IMR-90 (cell line): ENCODE measurements around the gene NIPAL4. TPM values are rescaled to one million over a fixed set of nuclear protein-coding genes. Genes with fewer than 3 reads are reported as not detected.
A peak's percentile ranks its signal among the peaks of the same experiment; 100 is the strongest.

Experiments used
- ATAC-seq: fragments of 200-7000 bp; cut with Tn5 transposase; 2 replicates; pipeline ENCODE4 v1.9.1; 2020; ENCODE audit warnings: low read depth, mild to moderate bottlenecking, moderate library complexity
- BruUV-seq: library from RNA; stranded (reverse); fragments of 400-500 nt; replicated peaks from 2 replicates; lab custom pipeline; 2021; lab: Mats Ljungman, UMichigan
- CTCF ChIA-PET: fragments of 300-600 bp; formaldehyde crosslinking; extraction: SDS; loops from one replicate; lab custom pipeline; 2021; ENCODE audit warnings: antibody characterized with exemption; lab: Yijun Ruan, JAX
- POLR2A ChIA-PET: fragments of 300-600 bp; sonication (Branson Sonifier 250); formaldehyde crosslinking; loops from one replicate; lab custom pipeline; 2022; ENCODE audit warnings: antibody characterized with exemption; ENCODE audit not compliant: unreplicated experiment; lab: Charles Lee
- DNase-seq: peaks from one replicate; pipeline ENCODE4 v3.0.0; 2013
- H2AFZ ChIP-seq: replicated peaks from 2 replicates; pipeline ENCODE3; 2013; ENCODE audit warnings: low read length, mild to moderate bottlenecking; ENCODE audit not compliant: poor library complexity
- H2AK5ac ChIP-seq: 2 replicates; pipeline ENCODE4 v1.6.1; 2013; ENCODE audit warnings: low read depth, low read length, inconsistent platforms
- H2AK9ac ChIP-seq: replicated peaks from 2 replicates; pipeline ENCODE3; 2013; ENCODE audit warnings: mild to moderate bottlenecking, low read depth, low read length, moderate library complexity; ENCODE audit not compliant: poor library complexity
- H2BK120ac ChIP-seq: 2 replicates; pipeline ENCODE4 v1.6.1; 2013; ENCODE audit warnings: low read depth, low read length, inconsistent platforms
- H2BK15ac ChIP-seq: 3 replicates; pipeline ENCODE4 v1.6.1; 2013; ENCODE audit warnings: low read depth, low read length, inconsistent platforms
- H2BK20ac ChIP-seq: 2 replicates; pipeline ENCODE4 v1.6.1; 2013; ENCODE audit warnings: low read depth, mild to moderate bottlenecking, inconsistent platforms, low read length, moderate library complexity
- H2BK5ac ChIP-seq: 2 replicates; pipeline ENCODE4 v1.6.1; 2013; ENCODE audit warnings: mild to moderate bottlenecking, low read depth, low read length, inconsistent platforms; ENCODE audit not compliant: poor library complexity, severe bottlenecking
- H3K14ac ChIP-seq: replicated peaks from 2 replicates; pipeline ENCODE4 v1.6.1; 2013; ENCODE audit warnings: low read depth, low read length, inconsistent platforms
- H3K18ac ChIP-seq: 2 replicates; pipeline ENCODE4 v1.6.1; 2013; ENCODE audit warnings: low read depth, low read length, control low read depth
- H3K23ac ChIP-seq: 2 replicates; pipeline ENCODE4 v1.6.1; 2013; ENCODE audit warnings: low read depth, low read length, inconsistent platforms
- H3K27ac ChIP-seq: 2 replicates; pipeline ENCODE4 v1.5.1; 2013; ENCODE audit warnings: mild to moderate bottlenecking, control low read depth, low read length; ENCODE audit not compliant: insufficient read depth
- H3K27me3 ChIP-seq: 2 replicates; pipeline ENCODE4 v1.6.1; 2013; ENCODE audit warnings: low read length; ENCODE audit not compliant: control insufficient read depth, insufficient read depth
- H3K36me3 ChIP-seq: 2 replicates; pipeline ENCODE4 v1.6.1; 2013; ENCODE audit warnings: low read length, mixed read lengths; ENCODE audit not compliant: control insufficient read depth, insufficient read depth
- H3K4ac ChIP-seq: 2 replicates; pipeline ENCODE4 v1.6.1; 2013; ENCODE audit warnings: low read depth, low read length, inconsistent platforms
- H3K4me1 ChIP-seq: 2 replicates; pipeline ENCODE4 v1.6.1; 2013; ENCODE audit warnings: low read length, mixed read lengths; ENCODE audit not compliant: control insufficient read depth, insufficient read depth
- H3K4me2 ChIP-seq: 2 replicates; pipeline ENCODE4 v1.6.1; 2013; ENCODE audit warnings: low read depth, mild to moderate bottlenecking, control low read depth, low read length, moderate library complexity
- H3K4me3 ChIP-seq: 2 replicates; pipeline ENCODE4 v1.5.1; 2013; ENCODE audit warnings: low read depth, mild to moderate bottlenecking, control low read depth, low read length, moderate library complexity; ENCODE audit not compliant: insufficient read depth
- H3K56ac ChIP-seq: 2 replicates; pipeline ENCODE4 v1.6.1; 2013; ENCODE audit warnings: low read length, inconsistent platforms; ENCODE audit not compliant: insufficient read depth; ENCODE audit errors: extremely low read depth
- H3K79me1 ChIP-seq, 2 experiments: 2 replicates each; pipeline ENCODE4 v1.6.1; 2013; ENCODE audit warnings: low read length in 2 of 2, inconsistent platforms in 1 of 2, low read depth in 1 of 2
- H3K9ac ChIP-seq: 2 replicates; pipeline ENCODE4 v1.6.1; 2013; ENCODE audit warnings: low read depth, low read length, control low read depth
- H3K9me1 ChIP-seq: 2 replicates; pipeline ENCODE4 v1.6.1; 2013; ENCODE audit warnings: low read length, inconsistent platforms; ENCODE audit not compliant: insufficient read depth
- H3K9me3 ChIP-seq: 2 replicates; pipeline ENCODE4 v1.6.1; 2013; ENCODE audit warnings: low read length; ENCODE audit not compliant: control insufficient read depth, insufficient read depth
- H4K20me1 ChIP-seq: 2 replicates; pipeline ENCODE4 v1.6.1; 2013; ENCODE audit warnings: low read length, inconsistent platforms; ENCODE audit not compliant: insufficient read depth
- H4K5ac ChIP-seq: 2 replicates; pipeline ENCODE4 v1.6.1; 2013; ENCODE audit warnings: mild to moderate bottlenecking, low read depth, low read length, control low read depth
- H4K8ac ChIP-seq, 2 experiments: 2 replicates each; pipeline ENCODE4 v1.6.1; 2013; ENCODE audit warnings: low read depth in 2 of 2, low read length in 2 of 2, control low read depth in 1 of 2, inconsistent platforms in 1 of 2
- H4K91ac ChIP-seq: 2 replicates; pipeline ENCODE4 v1.6.1; 2013; ENCODE audit warnings: low read depth, low read length, inconsistent platforms; ENCODE audit not compliant: insufficient read depth
- BHLHE40 ChIP-seq: fragments of 150-350 bp; IDR thresholded peaks from 2 replicates; pipeline ENCODE4 v1.6.1; 2016; ENCODE audit warnings: mild to moderate bottlenecking, low read depth, low read length
- CHD1 ChIP-seq: IDR thresholded peaks from 2 replicates; pipeline ENCODE4 v1.6.1; 2012; ENCODE audit warnings: low read depth, low read length, improper control_type of control experiment
- CTCF ChIP-seq: conservative IDR thresholded peaks from 2 replicates; pipeline ENCODE4 v1.5.1; 2012; ENCODE audit warnings: mild to moderate bottlenecking, low read depth, low read length, improper control_type of control experiment
- FOS ChIP-seq: fragments of 150-350 bp; IDR thresholded peaks from 2 replicates; pipeline ENCODE4 v1.6.1; 2016; ENCODE audit warnings: low read depth, low read length
- MAFK ChIP-seq: IDR thresholded peaks from 2 replicates; pipeline ENCODE4 v1.6.1; 2012; ENCODE audit warnings: low read depth, low read length, improper control_type of control experiment
- MAZ ChIP-seq: IDR thresholded peaks from 2 replicates; pipeline ENCODE4 v1.6.1; 2012; ENCODE audit warnings: low read depth, mild to moderate bottlenecking, low read length, improper control_type of control experiment, moderate library complexity, borderline replicate concordance
- MXI1 ChIP-seq: IDR thresholded peaks from 2 replicates; pipeline ENCODE4 v1.6.1; 2012; ENCODE audit warnings: low read depth, mild to moderate bottlenecking, low read length, moderate library complexity, borderline replicate concordance
- POLR2A ChIP-seq: IDR thresholded peaks from 2 replicates; pipeline ENCODE4 v1.6.1; 2012; ENCODE audit warnings: mild to moderate bottlenecking, low read depth, low read length
- RAD21 ChIP-seq: IDR thresholded peaks from 2 replicates; pipeline ENCODE4 v1.6.1; 2012; ENCODE audit warnings: low read length, improper control_type of control experiment
- RCOR1 ChIP-seq: IDR thresholded peaks from 2 replicates; pipeline ENCODE4 v1.6.1; 2012; ENCODE audit warnings: mild to moderate bottlenecking, low read length, improper control_type of control experiment; ENCODE audit not compliant: insufficient replicate concordance
- RFX5 ChIP-seq: IDR thresholded peaks from 2 replicates; pipeline ENCODE4 v1.8.0; 2012; ENCODE audit warnings: low read depth, mild to moderate bottlenecking, low read length, moderate library complexity
- USF2 ChIP-seq: fragments of 150-350 bp; IDR thresholded peaks from 2 replicates; pipeline ENCODE4 v1.6.1; 2017; ENCODE audit warnings: mild to moderate bottlenecking, antibody characterized with exemption, low read length, low read depth
- WGBS, 2 experiments: methylation state at CpG; one replicate each; pipeline versions ENCODE4 v1.1.5 to v1.1.7; 2013; ENCODE audit warnings: missing lambda C conversion rate in 2 of 2; ENCODE audit not compliant: insufficient read length in 1 of 2; ENCODE audit errors: extremely low coverage in 2 of 2; 5-methylcytosine and 5-hydroxymethylcytosine counted together
- dilution Hi-C: fragments of 300-500 bp; cut with HindIII; formaldehyde crosslinking; loops from one replicate; pipeline ENCODE4 v1.14.3; 2018; ENCODE audit warnings: low sequenced_read_pairs; ENCODE audit not compliant: unreplicated experiment
- in situ Hi-C: fragments of 300-500 bp; cut with MboI; formaldehyde crosslinking; loops from 3 replicates; pipeline ENCODE4 v1.14.3; 2019; ENCODE audit warnings: low sequenced_read_pairs, inconsistent platforms, mixed read lengths
- intact Hi-C: fragments of 100-400 bp; cut with micrococcal nuclease; formaldehyde crosslinking; loops from 2 replicates; pipeline ENCODE4 v1.10.0; 2022
- polyA plus RNA-seq, 3 experiments: library from polyadenylated mRNA; depleted of rRNA; stranded (reverse); fragments of >200 nt; gene quantifications; 2 replicates each; pipeline ENCODE4 v1.2.3, GENCODE V29; 2012; ENCODE audit warnings: low replicate concordance in 1 of 3
- total RNA-seq: library from RNA; depleted of rRNA; stranded (reverse); fragments of >200 nt; gene quantifications from 2 replicates; pipeline ENCODE4 v1.2.3, GENCODE V29; 2012
- TF ChIP-seq, protein P1 (sequence below): fragments of 150-350 bp; IDR thresholded peaks from 2 replicates; pipeline ENCODE4 v1.6.1; 2016; ENCODE audit warnings: low read depth, mild to moderate bottlenecking, low read length, moderate library complexity, borderline replicate concordance

The NIPAL4 gene
- total and polyA plus RNA-seq, 2 of the 4 experiments (the other 2 are of a cell fraction): 0.18 to 0.39 TPM

DNA sequence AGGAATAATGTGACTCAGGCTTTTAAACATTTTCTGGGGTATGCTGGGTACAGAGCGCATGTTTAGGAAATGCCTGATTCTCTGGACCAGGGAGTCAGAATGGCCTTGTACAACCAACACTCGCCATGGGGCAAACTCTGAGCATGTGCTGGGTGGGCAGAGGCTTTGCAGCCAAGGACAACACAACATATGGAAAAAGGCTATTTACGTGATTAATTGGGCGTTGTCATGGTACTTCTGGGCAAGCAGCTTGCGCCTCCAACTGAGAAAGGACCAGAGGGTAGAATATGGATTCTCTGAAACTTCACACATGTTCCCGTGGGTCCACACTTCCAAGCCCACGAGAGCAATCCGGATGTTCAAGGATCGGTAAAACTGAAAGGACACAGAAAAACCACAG is 49.1 kb downstream of the NIPAL4 start:
- Histone ChIP-seq H3K9me3 (no peaks in the 10 kb centered on the region), H4K8ac (peak overlapping the region in 1 of 2 experiments; percentile 26; a peak in 2 of 4 replicates), H3K4me1 (peaks cover 25% of the 10 kb centered on the region), H3K36me3 (peaks cover 24% of the 10 kb centered on the region), H3K14ac (peak overlapping the region; percentile 76), H3K9me1 (peaks cover 30% of the 10 kb centered on the region), H3K9ac (no peak overlapping the region), H2BK20ac (no peak overlapping the region), H3K79me1 (peaks cover 30 to 63% of the 10 kb centered on the region in 2 experiments), H3K27ac (peak overlapping the region; percentile 58; the same call in 1 of the 2 replicates), H3K4me2 (no peak overlapping the region), H4K20me1 (peaks cover 9% of the 10 kb centered on the region), H3K56ac (no peak overlapping the region), H2AK5ac (peak overlapping the region; percentile 87), H2AFZ (no peak overlapping the region), H3K27me3 (no peaks in the 10 kb centered on the region), H2BK5ac (peak overlapping the region; percentile 25), H3K23ac (no peak overlapping the region), H2BK15ac (peak overlapping the region; percentile 59; the same call in 1 of the 3 replicates), H3K18ac (peak overlapping the region; percentile 36), H2AK9ac (peak overlapping the region; percentile 70), H4K91ac (peak overlapping the region; percentile 25; the same call in 1 of the 2 replicates), H4K5ac (peak overlapping the region; percentile 24), H3K4ac (peak overlapping the region; percentile 66; the same call in 1 of the 2 replicates), H3K4me3 (no peak overlapping the region), H2BK120ac (peak overlapping the region; percentile 4; the same call in 1 of the 2 replicates)
- intact Hi-C loops: loop anchor here (10.0 kb wide), 1 partner anchor 206 kb away; no protein-coding TSS in a partner anchor
- POLR2A ChIA-PET: interaction anchor here (0.6 kb wide), 1 partner anchor 141 kb away, joined by 3 read pairs; no protein-coding TSS in a partner anchor
- WGBS, 2 experiments: 96% methylated on average over 4 of the region's 9 CpGs; no CpG with 5 or more reads in 1 of the 2 experiments
- no TSS peak for BruUV-seq
- DNase-seq (peak; percentile 38), ATAC-seq (peak; percentile 22; the same call in 1 of the 2 replicates)
- in situ Hi-C loops: loop anchor here (10.0 kb wide), 1 partner anchor 206 kb away; no protein-coding TSS in a partner anchor
- dilution Hi-C loops: no loop called here
- CTCF ChIA-PET: interaction anchor here (0.6 kb wide), 1 partner anchor 91 kb away, joined by 3 read pairs; no protein-coding TSS in a partner anchor
- no peak for TF ChIP-seq RFX5
- no peak for TF ChIP-seq MAFK
- no peak for TF ChIP-seq MXI1
- no peak for TF ChIP-seq CTCF
- TF ChIP-seq CHD1: no peak
- TF ChIP-seq RAD21: no peak
- TF ChIP-seq, protein P1, sequence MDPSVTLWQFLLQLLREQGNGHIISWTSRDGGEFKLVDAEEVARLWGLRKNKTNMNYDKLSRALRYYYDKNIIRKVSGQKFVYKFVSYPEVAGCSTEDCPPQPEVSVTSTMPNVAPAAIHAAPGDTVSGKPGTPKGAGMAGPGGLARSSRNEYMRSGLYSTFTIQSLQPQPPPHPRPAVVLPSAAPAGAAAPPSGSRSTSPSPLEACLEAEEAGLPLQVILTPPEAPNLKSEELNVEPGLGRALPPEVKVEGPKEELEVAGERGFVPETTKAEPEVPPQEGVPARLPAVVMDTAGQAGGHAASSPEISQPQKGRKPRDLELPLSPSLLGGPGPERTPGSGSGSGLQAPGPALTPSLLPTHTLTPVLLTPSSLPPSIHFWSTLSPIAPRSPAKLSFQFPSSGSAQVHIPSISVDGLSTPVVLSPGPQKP: no peak
- no peak for TF ChIP-seq BHLHE40
- no peak for TF ChIP-seq USF2
- TF ChIP-seq POLR2A: no peak
- TF ChIP-seq MAZ: no peak
- TF ChIP-seq FOS: no peak
- TF ChIP-seq RCOR1: no peak
